ENCODE results near the gene SETX.

Gene SETX

DNA sequence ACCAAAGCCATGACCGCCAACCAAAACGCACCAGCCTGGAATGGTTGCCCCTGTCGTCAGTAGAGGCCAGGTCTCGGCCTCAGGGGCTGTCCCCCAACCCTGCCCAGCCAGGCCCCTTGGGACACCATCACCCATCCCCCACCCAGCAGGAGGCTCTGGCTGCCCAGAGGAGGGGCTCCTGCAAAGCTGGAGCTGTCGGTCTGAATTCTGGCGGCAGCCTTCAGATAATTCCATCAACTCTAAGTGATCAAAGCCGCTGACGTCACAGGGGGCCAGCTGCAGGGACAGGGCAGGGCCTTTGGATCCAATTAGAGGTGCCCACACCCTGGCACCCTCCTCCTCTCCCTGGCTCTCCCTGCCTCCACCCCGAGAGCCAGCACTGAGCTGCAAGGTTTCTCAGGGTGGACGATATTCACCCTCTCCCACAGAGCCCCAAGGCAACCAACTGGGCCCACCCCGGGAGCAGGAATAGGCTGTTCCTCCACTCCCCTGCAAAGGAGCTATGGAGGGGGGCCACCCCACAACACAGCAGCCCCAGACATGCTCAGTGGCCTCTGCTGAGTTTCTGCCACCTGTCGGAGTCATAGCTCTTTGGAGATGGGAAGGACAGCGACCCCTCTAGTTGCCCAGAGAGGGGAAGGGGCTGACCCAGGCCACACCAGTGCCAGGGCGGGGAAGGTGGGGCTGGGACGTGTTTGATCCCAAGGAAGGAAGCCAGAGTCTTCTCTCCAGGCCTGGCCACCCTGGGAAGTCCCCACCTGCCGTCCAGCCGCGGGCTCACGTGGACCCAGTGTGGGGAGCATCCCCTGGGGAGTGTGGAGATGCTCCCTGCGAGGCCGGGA is 114.6 kb downstream of the SETX start:
- DNase-seq (ENCODE audit: low read depth in 3 of 3), result no peak

DNA sequence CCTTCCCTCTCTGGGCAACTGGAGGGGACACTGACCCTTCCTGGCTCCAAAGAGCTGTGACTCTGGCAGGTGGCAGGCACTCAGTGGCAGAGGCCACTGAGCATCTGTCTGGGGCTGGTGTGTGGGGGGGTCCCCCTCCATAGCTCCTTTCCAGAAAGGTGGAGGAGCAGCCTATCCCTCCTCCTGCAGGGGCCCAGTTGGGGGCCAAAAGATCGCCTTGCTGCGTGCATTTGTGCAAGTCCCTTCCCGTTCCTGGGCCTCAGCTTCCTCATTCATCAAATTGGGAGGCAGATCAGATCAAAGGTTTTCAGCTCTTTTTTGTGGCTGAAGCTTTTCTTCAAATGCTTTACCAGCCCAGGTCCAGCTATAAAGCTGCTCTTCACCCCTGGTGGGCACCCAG is 115.3 kb downstream of the SETX start:
- DNase-seq (ENCODE audit: low read depth in 3 of 3), result no peak

DNA sequence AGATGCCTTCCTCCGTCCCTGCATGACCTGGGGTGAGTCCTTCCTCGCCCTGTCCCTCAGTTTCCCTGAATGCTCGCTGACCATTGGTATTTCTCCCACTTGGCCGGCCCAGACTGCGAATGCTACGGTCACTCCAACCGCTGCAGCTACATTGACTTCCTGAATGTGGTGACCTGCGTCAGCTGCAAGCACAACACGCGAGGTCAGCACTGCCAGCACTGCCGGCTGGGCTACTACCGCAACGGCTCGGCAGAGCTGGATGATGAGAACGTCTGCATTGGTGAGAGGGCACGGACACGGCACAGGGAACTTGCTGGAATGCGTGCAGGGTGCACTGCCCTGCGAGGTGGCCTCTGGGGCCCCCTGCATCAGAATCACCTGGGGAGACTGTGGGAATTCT is 115.8 kb downstream of the SETX start:
- no peak for DNase-seq (ENCODE audit: low read depth in 3 of 3)

DNA sequence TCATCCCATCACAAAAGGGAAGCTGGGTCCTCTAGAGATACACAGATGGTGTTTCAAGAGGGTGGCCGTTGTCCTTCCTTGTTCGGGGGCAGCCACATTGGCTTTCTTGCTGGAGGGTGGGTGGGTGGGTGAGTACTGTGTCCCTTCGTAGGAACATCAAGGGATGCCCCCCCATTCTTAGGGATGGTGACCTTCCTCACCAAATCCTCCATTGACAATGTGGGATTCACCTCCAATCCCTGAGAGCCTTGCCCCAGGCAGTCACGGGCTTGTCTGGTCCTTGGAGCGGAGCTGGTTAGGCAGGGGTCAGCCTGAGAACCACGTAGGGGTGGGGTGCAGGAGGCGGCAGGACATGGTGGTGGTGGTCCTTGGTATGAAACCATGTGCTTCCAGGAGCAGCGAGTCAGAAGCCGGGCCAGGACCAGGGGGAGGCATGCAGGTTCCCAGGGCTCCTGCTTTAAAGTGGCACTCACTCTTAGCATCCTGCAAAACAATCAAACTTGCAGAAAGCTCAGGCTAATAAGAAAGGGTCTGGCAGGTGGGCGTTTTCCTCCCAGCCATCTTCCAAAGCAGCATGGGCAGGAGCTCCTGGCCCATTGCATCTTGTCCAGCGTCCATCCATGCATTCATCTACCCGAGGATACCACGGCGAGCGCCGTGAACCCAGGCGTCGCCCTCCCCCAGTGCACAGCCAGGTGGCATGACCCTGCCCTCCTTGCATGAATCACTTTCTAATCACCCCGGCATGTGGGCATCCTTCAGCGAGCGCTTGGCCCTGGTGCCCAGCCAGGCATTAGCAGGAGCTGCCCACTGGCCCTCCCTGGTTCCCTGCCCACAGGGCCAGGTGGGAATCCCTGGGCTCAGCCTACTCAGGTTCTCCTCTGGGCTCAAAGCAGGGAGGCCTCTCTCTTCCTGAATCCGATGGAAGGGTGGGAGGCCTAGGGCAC is 116.5 kb downstream of the SETX start:
- DNase-seq (ENCODE audit: low read depth in 3 of 3), result no peak

DNA sequence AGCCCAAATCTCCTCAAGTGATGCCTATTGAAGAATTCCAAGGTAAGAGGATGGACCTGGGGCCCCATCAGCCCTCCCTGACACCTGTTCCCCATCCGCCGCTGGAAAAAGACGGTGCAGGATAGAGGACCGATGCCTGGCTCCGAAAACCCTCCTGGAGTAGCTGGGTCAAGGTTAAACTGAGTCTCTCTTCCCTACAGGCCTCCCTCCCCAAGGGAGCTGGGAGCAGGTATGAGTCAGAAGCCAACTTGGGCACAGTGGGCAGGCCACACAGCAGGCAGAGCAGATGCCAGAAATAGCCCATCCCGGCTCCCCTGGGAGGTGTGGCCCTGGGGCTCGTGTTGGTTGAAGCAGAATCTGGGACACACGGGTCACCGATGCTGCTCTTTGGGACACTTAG is 117.3 kb downstream of the SETX start:
- no peak for DNase-seq (ENCODE audit: low read depth in 3 of 3)

DNA sequence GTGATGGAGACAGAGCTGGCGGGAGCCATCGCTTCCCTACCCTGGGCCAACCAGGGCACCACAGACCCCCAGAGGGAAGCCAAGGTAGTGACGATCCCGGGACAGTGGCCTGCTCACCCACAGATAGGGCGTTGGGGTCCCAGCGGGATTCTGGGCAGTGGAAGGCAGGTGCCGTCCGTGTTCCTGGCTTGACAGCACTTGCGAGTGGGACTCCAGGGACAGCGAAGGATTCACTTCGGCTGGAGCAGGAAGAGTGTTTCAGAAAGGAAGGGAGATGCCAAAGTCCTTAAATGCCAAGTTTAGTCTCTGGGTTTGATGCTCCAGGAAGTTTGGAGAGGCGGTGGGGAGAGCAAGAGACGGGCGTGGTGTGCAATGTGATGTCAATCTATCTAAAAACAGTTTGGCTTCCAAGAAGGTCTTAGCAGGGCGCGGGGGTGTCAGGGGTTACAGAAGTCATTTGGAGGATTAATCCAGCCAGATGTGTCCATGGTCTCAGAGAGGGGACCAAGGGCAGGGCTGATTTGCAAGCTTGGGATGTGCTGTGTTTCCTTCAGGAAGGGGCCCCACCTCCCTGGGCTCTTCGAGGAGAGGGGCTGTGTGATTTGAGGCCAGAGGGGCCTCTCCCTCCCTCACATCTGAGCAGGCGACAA is 118.0 kb downstream of the SETX start:
- no peak for DNase-seq (ENCODE audit: low read depth in 3 of 3)

DNA sequence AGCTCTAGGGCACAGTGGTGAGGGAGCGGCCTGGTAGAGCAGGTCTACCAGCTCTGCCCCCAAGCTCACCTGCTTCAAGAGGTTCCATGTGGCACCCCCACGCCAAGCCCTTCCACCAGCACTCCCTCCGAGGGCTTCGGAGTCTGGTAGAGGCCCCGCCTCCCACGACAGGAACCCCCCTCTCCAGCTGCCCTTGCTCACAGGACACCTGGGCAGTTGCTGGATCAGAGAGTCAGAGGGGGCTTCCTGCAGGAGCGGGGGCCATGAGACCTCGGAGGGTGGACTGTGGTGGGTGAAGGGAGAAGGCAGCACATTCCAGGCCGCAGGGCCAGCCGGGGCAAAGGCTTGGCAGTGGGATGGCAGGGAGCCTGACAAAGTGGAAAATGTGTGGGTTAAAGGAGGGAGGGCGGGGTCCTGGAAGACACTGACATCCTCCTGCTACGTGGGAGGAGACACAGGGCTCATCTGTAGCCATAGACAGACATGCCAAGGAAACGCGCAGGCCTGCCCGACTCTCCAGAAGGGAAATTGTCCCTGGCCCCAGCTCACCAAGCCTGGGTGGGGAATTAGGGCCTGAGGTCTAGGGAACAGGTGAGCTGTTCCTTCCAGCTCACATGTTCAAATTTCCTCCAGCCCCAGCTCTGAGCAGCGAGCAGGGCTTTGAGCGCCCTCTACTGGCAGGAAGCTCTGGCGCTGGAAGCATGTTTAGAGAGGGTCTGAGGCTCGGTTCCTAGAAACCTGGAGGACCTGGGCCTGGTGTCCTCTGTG is 118.7 kb downstream of the SETX start:
- DNase-seq (ENCODE audit: low read depth in 3 of 3), result peak; percentile 60 to 64 (median 63)

DNA sequence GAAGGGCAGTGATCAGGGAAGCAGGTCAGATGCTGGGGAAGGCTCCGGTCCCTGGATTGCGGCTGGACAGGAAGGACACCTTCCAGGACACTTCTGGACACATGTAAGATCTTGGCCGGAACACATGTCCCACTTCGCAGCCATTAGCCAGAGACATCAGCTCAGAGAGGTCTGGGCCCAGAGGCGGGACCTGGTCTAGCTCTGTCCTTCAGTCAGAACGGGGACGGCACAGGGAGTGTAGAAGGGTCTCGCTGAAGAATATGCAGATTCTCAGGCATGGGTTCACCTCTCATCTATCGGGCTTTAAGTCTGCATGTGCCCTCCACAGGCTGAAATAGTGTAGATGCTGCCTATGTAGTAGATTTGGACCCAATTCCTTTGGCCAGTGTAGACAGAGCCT is 119.7 kb downstream of the SETX start:
- no peak for DNase-seq (ENCODE audit: low read depth in 3 of 3)

DNA sequence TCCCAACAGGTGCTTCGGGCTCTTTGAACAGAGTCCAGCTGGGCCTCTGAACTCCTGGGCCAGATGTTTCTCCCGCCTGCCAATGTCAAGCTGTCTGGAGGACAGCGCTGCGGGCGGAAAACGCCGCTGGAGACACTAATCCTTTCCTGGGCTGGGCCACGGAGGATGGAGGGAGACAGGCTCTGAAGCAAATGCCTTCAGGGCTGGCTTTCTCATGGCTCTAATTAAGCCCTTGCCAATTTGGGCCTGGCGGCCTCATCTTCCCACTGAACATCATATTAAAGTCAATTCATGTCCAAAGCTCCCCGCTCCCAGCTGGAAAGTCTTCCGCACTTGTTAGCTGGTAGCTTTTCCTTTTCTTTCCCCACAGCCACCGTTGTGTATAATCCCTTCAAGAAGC is 120.3 kb downstream of the SETX start:
- no peak for DNase-seq (ENCODE audit: low read depth in 3 of 3)

DNA sequence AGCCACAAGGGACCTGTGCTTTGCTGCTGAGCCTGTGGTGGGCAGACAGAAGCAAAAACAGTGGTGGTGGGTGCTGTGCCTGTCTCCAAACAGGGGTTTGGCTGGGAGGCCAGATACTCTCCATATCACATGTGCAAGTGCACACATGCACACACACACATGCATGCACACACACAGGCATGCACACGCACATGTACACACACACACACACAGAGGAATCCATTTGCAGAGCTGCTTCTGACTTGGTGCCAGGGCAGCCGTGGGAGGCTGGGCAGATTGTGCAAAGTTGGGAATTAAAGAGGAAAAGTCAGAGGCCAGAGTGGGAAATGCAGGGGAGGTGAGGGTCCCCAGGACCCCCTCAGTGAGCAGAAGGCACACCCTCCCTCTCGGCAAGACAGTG is 121.6 kb downstream of the SETX start:
- DNase-seq (ENCODE audit: low read depth in 3 of 3), result no peak

DNA sequence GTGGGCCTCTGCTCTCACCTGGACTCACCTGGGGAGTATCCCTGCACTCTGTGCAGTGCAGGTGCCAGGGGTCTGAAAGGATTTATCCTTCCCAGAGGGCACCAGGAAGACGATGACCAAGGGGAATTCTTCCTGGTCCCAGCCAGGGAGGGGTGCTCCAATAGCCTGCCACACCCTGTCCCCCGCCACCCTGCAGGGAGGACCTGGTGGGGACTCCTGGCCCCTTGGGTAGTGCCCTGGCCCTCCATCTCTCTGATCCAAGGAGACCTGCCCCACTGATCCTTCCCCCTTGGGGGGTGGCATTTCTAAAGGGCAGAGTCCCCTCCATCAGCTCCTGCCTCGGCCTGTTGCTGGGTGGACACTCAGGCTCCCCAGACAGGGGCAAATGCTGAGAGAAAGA is 122.3 kb downstream of the SETX start:
- DNase-seq (ENCODE audit: low read depth in 3 of 3), result no peak

DNA sequence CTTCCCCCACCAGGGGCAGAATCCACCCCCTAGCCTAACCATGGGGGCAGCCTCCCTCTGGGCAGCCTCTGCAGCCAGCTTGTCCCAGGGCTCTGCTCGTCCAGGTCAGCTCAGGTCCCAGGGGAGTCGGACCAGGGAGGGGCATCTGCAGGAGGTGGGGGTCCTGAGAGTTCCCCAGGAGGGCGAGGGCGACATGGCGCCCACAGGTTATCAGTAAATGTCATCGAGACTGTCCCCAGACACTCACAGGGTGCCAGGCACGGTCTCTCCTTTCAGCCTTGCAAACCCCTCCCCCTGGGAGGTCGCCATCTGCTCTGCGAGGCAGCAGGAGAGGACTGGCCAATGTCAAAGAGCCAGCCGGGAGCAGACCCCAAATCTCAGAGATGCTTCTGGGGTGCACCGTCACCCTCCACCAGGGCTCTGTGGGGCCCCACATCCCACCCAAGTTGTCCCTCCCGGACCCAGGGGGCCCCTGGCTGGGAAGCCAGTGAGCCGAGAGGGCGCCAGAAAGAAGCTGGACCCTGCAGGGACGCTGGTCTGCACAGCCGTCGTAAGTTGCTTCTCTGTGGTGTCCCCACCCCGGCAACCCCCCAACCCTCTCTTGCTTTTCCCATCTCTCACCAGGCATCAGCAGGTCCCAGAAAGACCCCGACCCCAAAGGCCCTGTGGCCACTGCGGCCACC is 123.6 kb downstream of the SETX start:
- DNase-seq (ENCODE audit: low read depth in 3 of 3), result no peak

DNA sequence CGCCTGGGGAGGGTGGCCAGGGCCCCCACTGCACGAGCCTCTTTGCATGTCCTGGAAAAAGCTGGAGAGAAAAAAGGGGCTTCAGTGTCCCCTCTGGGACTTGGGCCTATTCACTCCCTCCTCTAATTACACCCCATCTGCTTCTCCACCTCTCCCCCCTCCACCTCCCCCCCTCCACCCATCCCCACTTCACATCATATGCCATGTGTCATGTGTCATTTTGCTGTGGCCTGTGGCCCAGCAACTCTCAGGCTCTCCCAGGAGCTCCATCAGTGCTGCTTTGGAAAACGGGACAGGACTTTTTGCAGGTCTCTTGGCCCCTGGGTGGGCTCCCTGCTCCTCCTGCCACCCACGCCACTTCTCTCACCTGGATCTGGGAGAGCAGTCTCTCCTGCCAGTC is 124.2 kb downstream of the SETX start:
- DNase-seq (ENCODE audit: low read depth in 3 of 3), result no peak

DNA sequence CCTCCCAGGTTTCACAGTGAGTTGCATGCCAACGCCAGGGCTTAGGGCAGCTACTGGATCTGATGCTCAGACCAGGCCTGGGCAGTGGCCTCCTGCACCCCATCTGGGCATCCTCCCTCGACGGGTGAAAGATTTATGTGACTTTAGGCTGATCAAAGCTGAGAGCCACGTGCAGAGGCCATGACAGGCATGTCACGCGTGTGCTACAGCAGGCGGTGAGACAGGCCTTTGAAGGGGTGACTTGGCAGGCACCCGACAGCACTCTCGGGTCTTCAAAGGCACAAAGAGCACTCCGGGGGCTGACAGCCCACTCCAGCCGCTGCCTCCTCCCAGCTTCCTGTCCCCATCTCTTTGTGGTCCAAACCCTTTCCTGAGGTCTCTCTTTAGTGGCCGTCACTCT is 126.7 kb downstream of the SETX start:
- no peak for DNase-seq (ENCODE audit: low read depth in 3 of 3)

DNA sequence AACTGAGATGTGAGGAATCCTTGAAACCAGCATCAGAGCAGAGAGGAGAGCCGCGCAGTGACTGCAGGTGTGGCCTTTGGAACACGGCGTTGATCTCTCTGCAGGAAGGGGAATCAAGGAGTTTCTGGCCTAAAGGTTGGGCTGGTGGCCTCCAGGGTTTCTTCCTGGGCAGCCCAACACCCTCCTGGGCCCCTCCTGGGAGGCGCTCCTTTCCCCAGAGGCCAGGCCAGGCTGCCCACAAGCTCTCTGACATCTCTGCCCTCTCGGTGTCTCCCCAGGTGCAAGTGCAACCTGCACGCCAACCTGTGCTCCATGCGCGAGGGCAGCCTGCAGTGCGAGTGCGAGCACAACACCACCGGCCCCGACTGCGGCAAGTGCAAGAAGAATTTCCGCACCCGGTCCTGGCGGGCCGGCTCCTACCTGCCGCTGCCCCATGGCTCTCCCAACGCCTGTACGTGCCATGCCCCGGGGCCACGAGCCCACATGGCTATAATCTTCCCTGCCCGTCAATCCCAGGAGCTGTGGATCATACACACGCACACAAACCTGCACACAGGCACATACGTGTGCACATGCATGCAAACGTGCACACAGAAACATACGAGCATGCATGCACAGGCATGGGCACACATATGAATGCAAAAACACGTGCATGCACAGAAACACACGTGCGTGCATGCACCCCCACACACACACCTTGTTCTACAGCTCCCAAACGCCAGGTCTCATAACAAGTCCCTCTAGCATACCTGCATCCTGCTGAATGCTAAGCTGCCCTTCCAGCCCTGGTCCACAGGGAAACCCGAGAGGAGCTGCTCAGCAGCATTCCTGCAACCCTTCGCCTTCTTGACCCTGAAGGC is 128.0 kb downstream of the SETX start:
- DNase-seq (ENCODE audit: low read depth in 3 of 3), result no peak

DNA sequence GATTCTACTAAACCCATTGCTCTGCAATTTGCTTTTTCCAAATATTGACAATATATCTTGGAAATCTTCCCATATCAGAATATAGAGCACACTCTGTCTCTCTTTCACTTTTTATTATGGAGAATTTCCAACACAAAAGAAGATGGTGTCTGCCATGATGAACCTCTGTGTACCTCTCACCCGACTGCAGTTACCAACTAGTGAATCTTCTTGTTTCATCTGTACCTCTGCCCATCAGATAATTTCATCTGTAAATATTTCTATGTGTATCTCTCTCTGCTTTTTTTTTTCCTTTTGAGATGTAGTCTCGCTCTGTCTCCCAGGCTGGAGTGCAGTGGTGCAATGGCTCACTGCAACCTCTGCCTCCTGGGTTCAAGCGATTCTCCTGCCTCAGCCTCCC is 130.1 kb downstream of the SETX start:
- no peak for DNase-seq (ENCODE audit: low read depth in 3 of 3)

DNA sequence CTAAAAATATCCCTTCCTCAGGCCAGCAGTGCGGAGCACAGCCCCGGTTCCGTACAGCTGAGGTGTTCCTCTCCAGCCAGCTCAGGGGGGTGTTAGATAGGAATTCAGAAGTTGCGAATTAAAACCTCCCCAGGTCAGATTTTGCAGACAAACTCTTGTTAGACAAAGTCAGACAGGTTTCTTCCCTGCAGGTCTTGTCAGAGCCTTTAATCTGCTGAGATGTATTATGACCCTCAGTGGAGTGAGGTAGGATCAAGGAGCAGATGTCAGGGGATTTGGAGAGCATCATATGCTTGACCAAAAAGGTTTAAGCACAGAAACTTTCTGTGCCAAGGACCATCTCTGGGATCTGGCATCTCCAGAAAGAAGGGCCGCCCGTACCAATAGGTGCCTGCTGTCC is 132.8 kb downstream of the SETX start:
- no peak for DNase-seq (ENCODE audit: low read depth in 3 of 3)

DNA sequence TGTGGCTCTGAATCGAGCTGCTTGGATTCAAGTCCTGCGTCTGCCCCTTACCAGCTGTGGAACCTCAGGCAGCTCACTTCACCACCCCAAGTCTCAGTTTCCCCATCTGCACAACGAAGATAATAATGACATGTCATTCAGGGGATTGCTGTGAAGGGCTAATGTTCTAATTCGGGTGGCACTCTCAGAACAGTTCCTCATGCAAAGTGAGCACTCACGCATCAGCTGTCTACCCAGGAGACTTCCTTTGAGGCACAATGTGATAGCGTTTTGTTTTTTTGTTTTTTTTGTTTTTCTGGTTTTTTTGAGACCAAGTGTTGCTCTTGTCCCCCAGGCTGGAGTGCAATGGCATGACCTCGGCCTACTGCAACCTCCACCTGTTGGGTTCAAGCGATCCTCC is 136.6 kb downstream of the SETX start:
- DNase-seq (ENCODE audit: low read depth in 3 of 3), result no peak

DNA sequence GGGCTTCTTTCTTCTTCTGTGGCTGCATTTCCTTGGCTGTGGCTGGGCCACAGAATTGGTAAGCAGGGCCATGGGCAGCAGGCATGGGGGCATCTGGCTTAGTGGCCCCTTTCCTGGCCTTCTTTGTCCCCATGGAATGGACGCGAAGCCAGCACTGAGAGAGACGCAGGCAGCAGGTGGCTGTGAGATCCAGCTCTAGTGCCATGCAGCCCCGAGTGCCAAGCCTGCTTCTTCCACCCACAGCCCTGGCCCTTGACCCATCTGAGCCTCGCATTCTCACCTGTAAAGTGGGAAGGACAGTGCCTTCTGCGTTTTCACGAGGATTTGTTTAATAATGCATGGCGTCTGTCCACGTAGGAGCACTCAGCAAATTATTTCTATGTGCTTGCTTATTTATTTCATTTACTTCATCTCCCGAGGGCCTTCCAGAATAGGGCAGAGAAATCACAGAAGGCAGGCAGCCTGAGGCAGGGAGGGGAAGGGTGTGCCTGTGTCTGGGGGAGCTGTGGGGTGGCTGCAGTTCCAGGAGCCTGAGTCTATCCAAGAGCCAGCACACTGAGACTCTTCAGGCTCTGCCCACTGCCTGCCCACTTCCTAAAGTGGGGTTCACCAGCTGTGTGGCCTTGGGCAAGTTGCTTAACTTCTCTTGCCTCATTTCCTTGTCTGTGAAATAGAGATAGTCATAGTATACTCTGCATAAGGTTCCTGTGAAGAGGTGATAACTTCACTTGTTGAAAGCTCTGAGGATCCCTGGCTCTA is 137.7 kb downstream of the SETX start:
- DNase-seq (ENCODE audit: low read depth in 3 of 3), result no peak
